Measurements from ENCODE around the gene PEX11A.

PEX11A gene

DNA sequence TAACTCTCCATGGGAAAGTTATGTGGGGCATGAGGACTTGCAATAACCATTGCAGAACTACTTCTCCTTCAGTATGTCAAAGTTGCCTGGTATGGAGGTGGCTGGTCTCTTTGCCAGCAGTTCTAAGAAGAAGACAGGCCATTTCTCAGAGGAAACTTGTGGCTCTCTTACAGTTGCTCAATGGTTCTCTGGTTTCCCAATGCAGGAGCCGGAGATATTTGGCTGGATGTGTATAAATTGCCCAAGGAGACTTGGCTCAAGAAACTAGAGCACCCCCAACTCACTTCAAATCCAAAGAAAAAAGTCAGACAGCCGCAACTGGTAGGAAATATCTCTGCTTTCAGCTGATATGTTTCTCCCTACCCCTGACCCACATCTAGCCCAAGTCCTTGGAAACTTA is 24.2 kb upstream of the PEX11A start:
- no peaks in the 10 kb centered on the region for H3K4me1 ChIP-seq (ENCODE audit: control insufficient read depth, insufficient read depth, low read length)
- H3K27ac ChIP-seq (ENCODE audit: extremely low read depth, low read depth, low read length) = no peak overlapping the region
- CTCF ChIA-PET = interaction anchor here (0.6 to 0.7 kb wide), 2 partner anchors 15 to 17 kb away, joined by 3 read pairs; no protein-coding TSS in a partner anchor
- TF ChIP-seq ZNF138 (tag by site-specific recombination; IDR thresholded peaks at IDR 0.05; ENCODE audit: borderline replicate concordance) = no peak
- TF ChIP-seq ZSCAN16 (tag by site-specific recombination; IDR thresholded peaks at IDR 0.05) = no peak
- TF ChIP-seq ZNF473 (tag by site-specific recombination; IDR thresholded peaks at IDR 0.05) = no peak
- no peak for TF ChIP-seq ZBTB1 (tag by site-specific recombination; IDR thresholded peaks at IDR 0.05)
- TF ChIP-seq, protein P1, sequence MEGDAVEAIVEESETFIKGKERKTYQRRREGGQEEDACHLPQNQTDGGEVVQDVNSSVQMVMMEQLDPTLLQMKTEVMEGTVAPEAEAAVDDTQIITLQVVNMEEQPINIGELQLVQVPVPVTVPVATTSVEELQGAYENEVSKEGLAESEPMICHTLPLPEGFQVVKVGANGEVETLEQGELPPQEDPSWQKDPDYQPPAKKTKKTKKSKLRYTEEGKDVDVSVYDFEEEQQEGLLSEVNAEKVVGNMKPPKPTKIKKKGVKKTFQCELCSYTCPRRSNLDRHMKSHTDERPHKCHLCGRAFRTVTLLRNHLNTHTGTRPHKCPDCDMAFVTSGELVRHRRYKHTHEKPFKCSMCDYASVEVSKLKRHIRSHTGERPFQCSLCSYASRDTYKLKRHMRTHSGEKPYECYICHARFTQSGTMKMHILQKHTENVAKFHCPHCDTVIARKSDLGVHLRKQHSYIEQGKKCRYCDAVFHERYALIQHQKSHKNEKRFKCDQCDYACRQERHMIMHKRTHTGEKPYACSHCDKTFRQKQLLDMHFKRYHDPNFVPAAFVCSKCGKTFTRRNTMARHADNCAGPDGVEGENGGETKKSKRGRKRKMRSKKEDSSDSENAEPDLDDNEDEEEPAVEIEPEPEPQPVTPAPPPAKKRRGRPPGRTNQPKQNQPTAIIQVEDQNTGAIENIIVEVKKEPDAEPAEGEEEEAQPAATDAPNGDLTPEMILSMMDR (tag by site-specific recombination; IDR thresholded peaks at IDR 0.05) = no peak
- no peak for TF ChIP-seq ZNF548 (tag by site-specific recombination; IDR thresholded peaks at IDR 0.05)
- TF ChIP-seq, protein P2, sequence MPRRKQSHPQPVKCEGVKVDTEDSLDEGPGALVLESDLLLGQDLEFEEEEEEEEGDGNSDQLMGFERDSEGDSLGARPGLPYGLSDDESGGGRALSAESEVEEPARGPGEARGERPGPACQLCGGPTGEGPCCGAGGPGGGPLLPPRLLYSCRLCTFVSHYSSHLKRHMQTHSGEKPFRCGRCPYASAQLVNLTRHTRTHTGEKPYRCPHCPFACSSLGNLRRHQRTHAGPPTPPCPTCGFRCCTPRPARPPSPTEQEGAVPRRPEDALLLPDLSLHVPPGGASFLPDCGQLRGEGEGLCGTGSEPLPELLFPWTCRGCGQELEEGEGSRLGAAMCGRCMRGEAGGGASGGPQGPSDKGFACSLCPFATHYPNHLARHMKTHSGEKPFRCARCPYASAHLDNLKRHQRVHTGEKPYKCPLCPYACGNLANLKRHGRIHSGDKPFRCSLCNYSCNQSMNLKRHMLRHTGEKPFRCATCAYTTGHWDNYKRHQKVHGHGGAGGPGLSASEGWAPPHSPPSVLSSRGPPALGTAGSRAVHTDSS (tag by site-specific recombination; IDR thresholded peaks at IDR 0.05) = no peak
- no peak for TF ChIP-seq HOXD13 (CRISPR knock-in tag; IDR thresholded peaks at IDR 0.05; ENCODE audit: borderline replicate concordance)
- TF ChIP-seq, protein P3, sequence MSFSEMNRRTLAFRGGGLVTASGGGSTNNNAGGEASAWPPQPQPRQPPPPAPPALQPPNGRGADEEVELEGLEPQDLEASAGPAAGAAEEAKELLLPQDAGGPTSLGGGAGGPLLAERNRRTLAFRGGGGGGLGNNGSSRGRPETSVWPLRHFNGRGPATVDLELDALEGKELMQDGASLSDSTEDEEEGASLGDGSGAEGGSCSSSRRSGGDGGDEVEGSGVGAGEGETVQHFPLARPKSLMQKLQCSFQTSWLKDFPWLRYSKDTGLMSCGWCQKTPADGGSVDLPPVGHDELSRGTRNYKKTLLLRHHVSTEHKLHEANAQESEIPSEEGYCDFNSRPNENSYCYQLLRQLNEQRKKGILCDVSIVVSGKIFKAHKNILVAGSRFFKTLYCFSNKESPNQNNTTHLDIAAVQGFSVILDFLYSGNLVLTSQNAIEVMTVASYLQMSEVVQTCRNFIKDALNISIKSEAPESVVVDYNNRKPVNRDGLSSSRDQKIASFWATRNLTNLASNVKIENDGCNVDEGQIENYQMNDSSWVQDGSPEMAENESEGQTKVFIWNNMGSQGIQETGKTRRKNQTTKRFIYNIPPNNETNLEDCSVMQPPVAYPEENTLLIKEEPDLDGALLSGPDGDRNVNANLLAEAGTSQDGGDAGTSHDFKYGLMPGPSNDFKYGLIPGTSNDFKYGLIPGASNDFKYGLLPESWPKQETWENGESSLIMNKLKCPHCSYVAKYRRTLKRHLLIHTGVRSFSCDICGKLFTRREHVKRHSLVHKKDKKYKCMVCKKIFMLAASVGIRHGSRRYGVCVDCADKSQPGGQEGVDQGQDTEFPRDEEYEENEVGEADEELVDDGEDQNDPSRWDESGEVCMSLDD (tag by site-specific recombination; IDR thresholded peaks at IDR 0.05) = no peak
- TF ChIP-seq ZNF223 (tag by site-specific recombination; IDR thresholded peaks at IDR 0.05) = no peak
- TF ChIP-seq ZNF174 (tag by site-specific recombination; IDR thresholded peaks at IDR 0.05) = no peak
- no peak for TF ChIP-seq ZNF10 (tag by site-specific recombination; IDR thresholded peaks at IDR 0.05)
- TF ChIP-seq SP7 (tag by site-specific recombination; IDR thresholded peaks at IDR 0.05) = no peak
- TF ChIP-seq ZNF341 (tag by site-specific recombination; IDR thresholded peaks at IDR 0.05; ENCODE audit: low read depth) = no peak
- no peak for TF ChIP-seq GLI4 (tag by site-specific recombination; IDR thresholded peaks at IDR 0.05)
- TF ChIP-seq ZNF785 (tag by site-specific recombination; IDR thresholded peaks at IDR 0.05) = no peak
- TF ChIP-seq ZNF600 (tag by site-specific recombination; IDR thresholded peaks at IDR 0.05) = no peak
- TF ChIP-seq ZNF37A (tag by site-specific recombination; IDR thresholded peaks at IDR 0.05) = no peak
- no peak for TF ChIP-seq ZNF169 (tag by site-specific recombination; IDR thresholded peaks at IDR 0.05)
- no peak for TF ChIP-seq ZNF610 (tag by site-specific recombination; IDR thresholded peaks at IDR 0.05; ENCODE audit: borderline replicate concordance)
- no peak overlapping the region for H3K4me3 ChIP-seq (ENCODE audit: low read depth, low read length)
- no peaks in the 10 kb centered on the region for H3K36me3 ChIP-seq (ENCODE audit: control insufficient read depth in 2 of 2, insufficient read depth in 1 of 2, low read length in 2 of 2)
- no peaks in the 10 kb centered on the region for H3K9me3 ChIP-seq (ENCODE audit: control insufficient read depth, insufficient read depth, low read depth, low read length)
- POLR2A ChIA-PET = no interaction called here

DNA sequence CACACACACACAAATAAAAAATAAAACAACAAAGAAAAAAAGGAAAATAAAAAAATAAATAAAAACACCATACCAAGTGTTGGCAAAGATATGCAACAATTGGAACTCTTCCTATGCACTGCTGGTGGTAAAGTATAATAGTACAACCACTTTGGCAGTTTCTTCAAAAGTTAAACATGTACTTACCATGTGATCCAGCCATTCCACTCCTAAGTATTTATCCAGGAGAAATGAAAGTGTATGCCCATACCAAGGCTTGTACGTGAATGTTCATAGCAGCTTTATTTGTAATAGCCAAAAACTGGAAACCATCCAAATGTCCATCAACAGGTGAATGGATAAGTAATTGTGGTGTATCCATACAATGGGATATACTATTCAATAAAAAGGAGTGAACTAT is 17.0 kb upstream of the PEX11A start:
- no peak overlapping the region for H3K4me3 ChIP-seq (ENCODE audit: low read depth, low read length)
- ChIA-PET POLR2A (no interaction called here), CTCF (interaction anchor here (0.6 to 0.9 kb wide), 2 partner anchors 43 to 167 kb away, joined by 3 read pairs; no protein-coding TSS in a partner anchor)
- H3K4me1 ChIP-seq (ENCODE audit: control insufficient read depth, insufficient read depth, low read length) = no peaks in the 10 kb centered on the region
- no peak overlapping the region for H3K27ac ChIP-seq (ENCODE audit: extremely low read depth, low read depth, low read length)
- no peaks in the 10 kb centered on the region; the same call in 1 of the 2 replicates for H3K9me3 ChIP-seq (ENCODE audit: control insufficient read depth, insufficient read depth, low read depth, low read length)
- no peaks in the 10 kb centered on the region for H3K36me3 ChIP-seq (ENCODE audit: control insufficient read depth in 2 of 2, insufficient read depth in 1 of 2, low read length in 2 of 2)
- TF ChIP-seq ZNF621 (tag by site-specific recombination; IDR thresholded peaks at IDR 0.05) (no peak), PRDM1 (tag by site-specific recombination; IDR thresholded peaks at IDR 0.05) (no peak), ZNF239 (tag by site-specific recombination; IDR thresholded peaks at IDR 0.05) (no peak), SCRT2 (tag by site-specific recombination; IDR thresholded peaks at IDR 0.05) (peak; percentile 43; the same call in 1 of the 2 replicates)

All from HEK293 (cell line).